DND-41 (cell line): ENCODE measurements around the gene IRAG1.

Experiments used
- ATAC-seq: fragments of 200-7000 bp; cut with Tn5 transposase; 3 replicates; pipeline ENCODE4 v1.9.1; 2021; ENCODE audit warnings: low read depth; ENCODE audit not compliant: insufficient read depth
- DNase-seq: peaks from one replicate; pipeline ENCODE4 v3.0.0-alpha.2; 2020
- H2AFZ ChIP-seq: 2 replicates; pipeline ENCODE4 v1.6.0; 2012; ENCODE audit warnings: low read depth, low read length
- H3K27ac ChIP-seq: 2 replicates; pipeline ENCODE4 v1.5.1; 2012; ENCODE audit warnings: low read length, inconsistent platforms
- H3K27me3 ChIP-seq: fragments of 200-600 bp; sonication (generic); 2 replicates; pipeline ENCODE4 v1.6.0; 2012; ENCODE audit warnings: low read length, mild to moderate bottlenecking, inconsistent platforms; ENCODE audit not compliant: insufficient read depth, poor library complexity
- H3K36me3 ChIP-seq: 2 replicates; pipeline ENCODE4 v1.5.1; 2012; ENCODE audit warnings: low read length, inconsistent platforms; ENCODE audit not compliant: insufficient read depth
- H3K4me1 ChIP-seq: 2 replicates; pipeline ENCODE4 v1.5.1; 2012; ENCODE audit warnings: mild to moderate bottlenecking, low read length; ENCODE audit not compliant: insufficient read depth
- H3K4me2 ChIP-seq: 2 replicates; pipeline ENCODE4 v1.6.0; 2012; ENCODE audit warnings: mild to moderate bottlenecking, moderate library complexity, low read length, inconsistent platforms; ENCODE audit not compliant: insufficient read depth
- H3K4me3 ChIP-seq, 2 experiments: fragments of 200-600 bp in 1 of 2; shearing (Covaris generic) in 1 of 2; 2 replicates each; pipeline ENCODE4 v1.5.1; 2012 to 2016; ENCODE audit warnings: inconsistent platforms in 2 of 2, low read length in 2 of 2, mild to moderate bottlenecking in 2 of 2, low read depth in 1 of 2, moderate library complexity in 1 of 2
- H3K79me2 ChIP-seq: 2 replicates; pipeline ENCODE4 v1.6.0; 2012; ENCODE audit warnings: low read length, inconsistent platforms; ENCODE audit not compliant: insufficient read depth
- H3K9ac ChIP-seq: 2 replicates; pipeline ENCODE4 v1.6.0; 2012; ENCODE audit warnings: low read depth, mild to moderate bottlenecking, inconsistent platforms, low read length, moderate library complexity
- H3K9me3 ChIP-seq: 2 replicates; pipeline ENCODE4 v1.5.1; 2012; ENCODE audit warnings: low read length, moderate library complexity, mild to moderate bottlenecking, inconsistent platforms; ENCODE audit not compliant: insufficient read depth, severe bottlenecking
- H4K20me1 ChIP-seq: 2 replicates; pipeline ENCODE4 v1.6.0; 2012; ENCODE audit warnings: low read length; ENCODE audit not compliant: insufficient read depth
- CTCF ChIP-seq: IDR thresholded peaks from 2 replicates; pipeline ENCODE4 v1.5.1; 2012; ENCODE audit warnings: borderline replicate concordance, low read length, moderate library complexity, mild to moderate bottlenecking; ENCODE audit not compliant: poor library complexity, severe bottlenecking; ENCODE audit errors: extremely low read depth
- EZH2 ChIP-seq: IDR thresholded peaks from 3 replicates; pipeline ENCODE4 v1.6.1; 2012; ENCODE audit warnings: borderline replicate concordance, low read depth, mild to moderate bottlenecking, moderate library complexity, low read length, inconsistent platforms; ENCODE audit not compliant: severe bottlenecking

Gene IRAG1

GRCh38 chr11:10716122-10716521 is 22.6 kb upstream of the IRAG1 start:
- no peaks in the 10 kb centered on the region for H3K79me2 ChIP-seq
- DNase-seq: no peak
- H3K4me2 ChIP-seq: no peak overlapping the region

GRCh38 chr11:10715571-10715970 is 22.0 kb upstream of the IRAG1 start:
- H3K9ac ChIP-seq: no peak overlapping the region
- H3K4me2 ChIP-seq: no peak overlapping the region
- no peak overlapping the region for H2AFZ ChIP-seq
- H4K20me1 ChIP-seq: no peaks in the 10 kb centered on the region
- H3K36me3 ChIP-seq: no peaks in the 10 kb centered on the region
- ATAC-seq (no peak), DNase-seq (no peak)
- no peak for TF ChIP-seq EZH2
- no peak for TF ChIP-seq CTCF
- H3K27ac ChIP-seq: no peak overlapping the region
- H3K4me3 ChIP-seq: no peak overlapping the region
- peaks cover 21% of the 10 kb centered on the region for H3K27me3 ChIP-seq
- no peaks in the 10 kb centered on the region for H3K4me1 ChIP-seq
- H3K79me2 ChIP-seq: no peaks in the 10 kb centered on the region
- no peaks in the 10 kb centered on the region for H3K9me3 ChIP-seq

More at GRCh38 chr11:10716122-10716521, 22.6 kb upstream of the IRAG1 start:
- Histone ChIP-seq H3K9me3 (no peaks in the 10 kb centered on the region), H3K27me3 (peaks cover 21% of the 10 kb centered on the region), H3K27ac (no peak overlapping the region), H2AFZ (no peak overlapping the region), H3K4me1 (no peaks in the 10 kb centered on the region), H4K20me1 (no peaks in the 10 kb centered on the region), H3K9ac (no peak overlapping the region), H3K36me3 (no peaks in the 10 kb centered on the region), H3K4me3 (no peak overlapping the region)
- TF ChIP-seq EZH2 (no peak), CTCF (no peak)
- no peak for ATAC-seq

GRCh38 chr11:10709299-10710086 is 15.9 kb upstream of the IRAG1 start:
- Histone ChIP-seq H3K4me3 (no peak overlapping the region), H3K79me2 (no peaks in the 10 kb centered on the region), H3K4me2 (no peak overlapping the region), H2AFZ (no peak overlapping the region), H3K9me3 (no peaks in the 10 kb centered on the region), H3K9ac (no peak overlapping the region), H3K36me3 (no peaks in the 10 kb centered on the region), H3K27ac (no peak overlapping the region), H3K27me3 (peaks cover 23% of the 10 kb centered on the region), H3K4me1 (no peaks in the 10 kb centered on the region), H4K20me1 (no peaks in the 10 kb centered on the region)
- no peak for DNase-seq
- ATAC-seq: no peak
- TF ChIP-seq CTCF: no peak
- no peak for TF ChIP-seq EZH2
